OCI-LY7 (cell line): Measurements from ENCODE around the gene SKA1. TPM values are rescaled to one million over a fixed set of nuclear protein-coding genes. Genes with fewer than 3 reads are reported as not detected.

Experiments used
- BruUV-seq: library from RNA; stranded (reverse); fragments of 400-500 nt; replicated peaks from 2 replicates; lab custom pipeline; 2021; lab: Mats Ljungman, UMichigan
- CTCF ChIA-PET: fragments of 300-600 bp; sonication (Branson Sonifier 250); formaldehyde crosslinking; loops from one replicate; lab custom pipeline; 2022; ENCODE audit warnings: antibody characterized with exemption; ENCODE audit not compliant: unreplicated experiment; lab: Charles Lee
- POLR2A ChIA-PET: fragments of 300-600 bp; sonication (Branson Sonifier 250); formaldehyde crosslinking; loops from one replicate; lab custom pipeline; 2022; ENCODE audit warnings: antibody characterized with exemption; lab: Charles Lee
- DNase-seq: peaks from one replicate; pipeline ENCODE4 v3.0.0-alpha.2; 2015; ENCODE audit warnings: low spot score
- H2AFZ ChIP-seq: fragments of 200-600 bp; sonication (generic), shearing (Covaris generic); 2 replicates; pipeline ENCODE4 v1.6.1; 2014; ENCODE audit warnings: mild to moderate bottlenecking, antibody characterized with exemption, low read length, moderate library complexity
- H3K27ac ChIP-seq: fragments of 200-600 bp; sonication (generic); 2 replicates; pipeline ENCODE4 v1.5.1; 2014; ENCODE audit warnings: mixed run types, low read depth, mild to moderate bottlenecking, moderate library complexity, low read length, inconsistent platforms; ENCODE audit not compliant: poor library complexity, severe bottlenecking
- H3K36me3 ChIP-seq: fragments of 200-600 bp; sonication (generic); 2 replicates; pipeline ENCODE4 v1.6.1; 2014; ENCODE audit warnings: mild to moderate bottlenecking, antibody characterized with exemption, low read length, moderate library complexity, mixed read lengths; ENCODE audit not compliant: insufficient read depth
- H3K4me1 ChIP-seq: fragments of 200-600 bp; sonication (generic); 2 replicates; pipeline ENCODE4 v1.5.1; 2014; ENCODE audit warnings: mild to moderate bottlenecking, low read length; ENCODE audit not compliant: insufficient read depth, poor library complexity, severe bottlenecking
- H3K4me2 ChIP-seq: fragments of 200-600 bp; sonication (generic); 2 replicates; pipeline ENCODE4 v1.6.1; 2014; ENCODE audit warnings: mild to moderate bottlenecking, low read length
- H3K4me3 ChIP-seq: fragments of 200-600 bp; sonication (generic); 2 replicates; pipeline ENCODE4 v1.5.1; 2014; ENCODE audit warnings: mild to moderate bottlenecking, low read depth, low read length; ENCODE audit not compliant: poor library complexity, severe bottlenecking
- H3K79me2 ChIP-seq: fragments of 200-600 bp; sonication (generic); 2 replicates; pipeline ENCODE4 v1.6.1; 2016; ENCODE audit warnings: low read depth, mild to moderate bottlenecking, low read length, moderate library complexity, mixed read lengths; ENCODE audit not compliant: insufficient read depth
- H3K9me2 ChIP-seq: fragments of 200-600 bp; sonication (generic); 2 replicates; pipeline ENCODE4 v1.6.1; 2016; ENCODE audit warnings: mild to moderate bottlenecking, low read length, mixed read lengths; ENCODE audit not compliant: insufficient read depth
- H3K9me3 ChIP-seq: fragments of 200-600 bp; sonication (generic); 2 replicates; pipeline ENCODE4 v1.6.1; 2014; ENCODE audit warnings: mild to moderate bottlenecking, mixed run types, low read length, mixed read lengths
- H4K20me1 ChIP-seq: fragments of 200-600 bp; sonication (generic); 2 replicates; pipeline ENCODE4 v1.6.1; 2014; ENCODE audit warnings: mild to moderate bottlenecking, antibody characterized with exemption, low read length, moderate library complexity, mixed read lengths; ENCODE audit not compliant: insufficient read depth
- EZH2phosphoT487 ChIP-seq: fragments of 200-600 bp; sonication (generic); IDR thresholded peaks from 2 replicates; pipeline ENCODE4 v1.6.1; 2018; ENCODE audit warnings: low read depth, borderline replicate concordance, mild to moderate bottlenecking, mixed run types, antibody characterized with exemption, low read length, moderate library complexity, mixed read lengths
- intact Hi-C: fragments of 100-400 bp; cut with micrococcal nuclease; formaldehyde crosslinking; loops from one replicate; pipeline ENCODE4 v1.10.0; 2022; ENCODE audit not compliant: unreplicated experiment
- total RNA-seq, 2 experiments: library from RNA; depleted of rRNA in 1 of 2; stranded (reverse); fragments of >200 nt in 1 of 2; shearing (Covaris generic) in 1 of 2; gene quantifications; 2 replicates each; pipeline ENCODE4 v1.2.3, GENCODE V29; 2014 to 2022
- TF ChIP-seq, protein P1 (sequence below): fragments of 200-600 bp; sonication (generic); conservative IDR thresholded peaks from 2 replicates; pipeline ENCODE4 v1.5.1; 2014; ENCODE audit warnings: mild to moderate bottlenecking, antibody characterized with exemption, low read length, moderate library complexity, mixed read lengths

SKA1 gene
- total RNA-seq, 2 experiments from 2014 or later = 28.8 to 29.2 TPM

GRCh38 chr18:50422286-50422898, 47.5 kb downstream of the SKA1 start:
- Histone ChIP-seq H3K9me2 (no peaks in the 10 kb centered on the region), H3K4me1 (no peaks in the 10 kb centered on the region), H3K9me3 (no peaks in the 10 kb centered on the region), H3K79me2 (no peaks in the 10 kb centered on the region), H3K27ac (no peak overlapping the region), H3K36me3 (no peaks in the 10 kb centered on the region), H4K20me1 (no peaks in the 10 kb centered on the region), H3K4me2 (no peak overlapping the region), H3K4me3 (no peak overlapping the region), H2AFZ (no peak overlapping the region)
- no peak for TF ChIP-seq EZH2phosphoT487
- TF ChIP-seq, protein P1, sequence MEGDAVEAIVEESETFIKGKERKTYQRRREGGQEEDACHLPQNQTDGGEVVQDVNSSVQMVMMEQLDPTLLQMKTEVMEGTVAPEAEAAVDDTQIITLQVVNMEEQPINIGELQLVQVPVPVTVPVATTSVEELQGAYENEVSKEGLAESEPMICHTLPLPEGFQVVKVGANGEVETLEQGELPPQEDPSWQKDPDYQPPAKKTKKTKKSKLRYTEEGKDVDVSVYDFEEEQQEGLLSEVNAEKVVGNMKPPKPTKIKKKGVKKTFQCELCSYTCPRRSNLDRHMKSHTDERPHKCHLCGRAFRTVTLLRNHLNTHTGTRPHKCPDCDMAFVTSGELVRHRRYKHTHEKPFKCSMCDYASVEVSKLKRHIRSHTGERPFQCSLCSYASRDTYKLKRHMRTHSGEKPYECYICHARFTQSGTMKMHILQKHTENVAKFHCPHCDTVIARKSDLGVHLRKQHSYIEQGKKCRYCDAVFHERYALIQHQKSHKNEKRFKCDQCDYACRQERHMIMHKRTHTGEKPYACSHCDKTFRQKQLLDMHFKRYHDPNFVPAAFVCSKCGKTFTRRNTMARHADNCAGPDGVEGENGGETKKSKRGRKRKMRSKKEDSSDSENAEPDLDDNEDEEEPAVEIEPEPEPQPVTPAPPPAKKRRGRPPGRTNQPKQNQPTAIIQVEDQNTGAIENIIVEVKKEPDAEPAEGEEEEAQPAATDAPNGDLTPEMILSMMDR = no peak
- DNase-seq = no peak
- intact Hi-C loops = loop anchor here (10.0 kb wide), 1 partner anchor 208 kb away; no protein-coding TSS in a partner anchor
- ChIA-PET CTCF (no interaction called here), POLR2A (no interaction called here)
- BruUV-seq = no TSS peak

DNA sequence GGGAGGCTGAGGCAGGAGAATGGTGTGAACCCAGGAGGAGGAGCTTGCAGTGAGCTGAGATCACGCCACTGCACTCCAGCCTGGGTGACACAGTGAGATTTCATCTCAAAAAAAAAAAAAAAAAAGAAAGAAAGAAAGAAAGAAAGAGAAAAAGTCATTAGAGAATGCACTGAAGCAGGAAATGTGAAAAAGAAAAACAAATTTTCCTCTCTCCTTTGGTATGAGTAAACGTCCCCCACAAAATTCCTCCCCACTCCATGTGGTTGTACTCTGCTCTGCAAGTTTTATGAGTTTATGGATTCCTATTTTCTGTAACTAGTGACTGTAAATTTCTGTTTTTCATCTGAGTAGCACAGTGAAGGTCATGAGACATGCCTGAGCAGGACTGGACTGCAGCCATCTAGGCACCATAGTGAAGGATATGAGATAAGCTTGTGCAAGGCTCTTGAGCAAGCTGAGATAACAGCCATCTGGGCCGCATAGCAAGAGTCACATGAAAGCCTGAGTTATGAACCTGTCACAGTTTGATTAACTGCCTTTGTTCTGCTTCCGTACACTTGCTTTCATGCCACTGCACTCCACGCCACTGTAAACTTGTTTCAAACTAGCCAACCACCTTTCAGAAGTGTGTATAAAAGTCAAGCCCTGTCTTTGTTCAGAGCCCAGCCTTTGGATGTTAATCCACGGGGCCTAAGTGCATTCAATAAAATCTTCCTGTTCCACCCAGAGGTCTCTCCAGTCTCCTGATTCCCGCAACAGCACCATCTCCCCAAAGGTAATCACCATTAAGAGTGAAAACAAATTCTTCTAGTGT, 50.2 kb downstream of the SKA1 start:
- no peak overlapping the region for H3K4me3 ChIP-seq
- ChIA-PET POLR2A (no interaction called here), CTCF (no interaction called here)
- no peak overlapping the region for H3K4me2 ChIP-seq
- BruUV-seq = no TSS peak
- DNase-seq = no peak
- intact Hi-C loops = loop anchor here (10.0 kb wide), 1 partner anchor 210 kb away; no protein-coding TSS in a partner anchor
- H2AFZ ChIP-seq = no peak overlapping the region
- no peaks in the 10 kb centered on the region for H3K9me3 ChIP-seq
- no peak overlapping the region for H3K27ac ChIP-seq
- no peaks in the 10 kb centered on the region for H3K36me3 ChIP-seq
- TF ChIP-seq EZH2phosphoT487 = no peak
- TF ChIP-seq, protein P1 = no peak
- H4K20me1 ChIP-seq = no peaks in the 10 kb centered on the region
- no peaks in the 10 kb centered on the region for H3K9me2 ChIP-seq
- no peaks in the 10 kb centered on the region for H3K79me2 ChIP-seq
- H3K4me1 ChIP-seq = no peaks in the 10 kb centered on the region
